RWPE1 (cell line): ENCODE results near the gene KHSRP.

Experiments used
- CTCF ChIA-PET: fragments of 350-600 bp; sonication (Branson Sonifier 250); formaldehyde crosslinking; extraction: SDS; loops from one replicate; lab custom pipeline; 2021; lab: Yijun Ruan, JAX
- POLR2A ChIA-PET: fragments of 400-600 bp; formaldehyde crosslinking; extraction: SDS; loops from one replicate; lab custom pipeline; 2020; ENCODE audit warnings: antibody characterized with exemption; ENCODE audit not compliant: low non-redundant PET; lab: Yijun Ruan, JAX
- DNase-seq: peaks from one replicate; pipeline ENCODE4 v3.0.0; 2012; ENCODE audit warnings: low spot score
- H3K27ac ChIP-seq: fragments of 450-650 bp; 2 replicates; pipeline ENCODE4 v1.5.1; 2017
- TF ChIP-seq, protein P1 (sequence below): fragments of 450-650 bp; conservative IDR thresholded peaks from 2 replicates; pipeline ENCODE4 v1.5.1; 2017; ENCODE audit warnings: low read depth, mild to moderate bottlenecking

The KHSRP gene

DNA sequence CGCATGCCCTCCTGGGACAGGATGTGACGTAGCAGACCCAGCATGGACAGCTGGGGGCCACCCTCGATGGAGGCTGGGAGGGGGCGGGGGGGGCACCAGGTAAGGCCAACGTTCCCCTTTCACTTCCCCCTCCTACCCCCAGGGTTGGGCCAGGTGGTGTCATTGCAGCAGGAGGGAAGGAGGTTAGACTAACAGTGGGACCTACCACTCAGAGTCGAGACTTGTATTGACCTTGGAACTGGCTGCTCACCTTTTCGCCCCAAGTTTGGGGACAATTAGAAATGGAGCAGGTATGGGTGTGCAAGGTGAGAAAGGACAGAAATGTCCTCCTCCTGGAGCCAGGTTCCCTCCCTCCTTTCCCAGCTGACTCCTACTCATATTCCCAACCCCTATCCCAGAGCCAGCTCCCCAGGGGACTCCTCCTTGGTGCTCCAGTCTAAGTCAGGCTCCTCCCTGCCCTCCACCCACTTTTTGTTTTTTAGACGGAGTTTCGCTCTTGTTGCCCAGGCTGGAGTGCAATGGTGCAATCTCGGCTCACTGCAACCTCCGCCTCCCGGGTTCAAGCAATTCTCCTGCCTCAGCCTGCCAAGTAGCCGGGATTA lies 17.6 kb upstream of the KHSRP start:
- POLR2A ChIA-PET: no interaction called here
- no peak for DNase-seq
- H3K27ac ChIP-seq: no peak overlapping the region
- TF ChIP-seq, protein P1, sequence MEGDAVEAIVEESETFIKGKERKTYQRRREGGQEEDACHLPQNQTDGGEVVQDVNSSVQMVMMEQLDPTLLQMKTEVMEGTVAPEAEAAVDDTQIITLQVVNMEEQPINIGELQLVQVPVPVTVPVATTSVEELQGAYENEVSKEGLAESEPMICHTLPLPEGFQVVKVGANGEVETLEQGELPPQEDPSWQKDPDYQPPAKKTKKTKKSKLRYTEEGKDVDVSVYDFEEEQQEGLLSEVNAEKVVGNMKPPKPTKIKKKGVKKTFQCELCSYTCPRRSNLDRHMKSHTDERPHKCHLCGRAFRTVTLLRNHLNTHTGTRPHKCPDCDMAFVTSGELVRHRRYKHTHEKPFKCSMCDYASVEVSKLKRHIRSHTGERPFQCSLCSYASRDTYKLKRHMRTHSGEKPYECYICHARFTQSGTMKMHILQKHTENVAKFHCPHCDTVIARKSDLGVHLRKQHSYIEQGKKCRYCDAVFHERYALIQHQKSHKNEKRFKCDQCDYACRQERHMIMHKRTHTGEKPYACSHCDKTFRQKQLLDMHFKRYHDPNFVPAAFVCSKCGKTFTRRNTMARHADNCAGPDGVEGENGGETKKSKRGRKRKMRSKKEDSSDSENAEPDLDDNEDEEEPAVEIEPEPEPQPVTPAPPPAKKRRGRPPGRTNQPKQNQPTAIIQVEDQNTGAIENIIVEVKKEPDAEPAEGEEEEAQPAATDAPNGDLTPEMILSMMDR: no peak
- CTCF ChIA-PET: no interaction called here

DNA sequence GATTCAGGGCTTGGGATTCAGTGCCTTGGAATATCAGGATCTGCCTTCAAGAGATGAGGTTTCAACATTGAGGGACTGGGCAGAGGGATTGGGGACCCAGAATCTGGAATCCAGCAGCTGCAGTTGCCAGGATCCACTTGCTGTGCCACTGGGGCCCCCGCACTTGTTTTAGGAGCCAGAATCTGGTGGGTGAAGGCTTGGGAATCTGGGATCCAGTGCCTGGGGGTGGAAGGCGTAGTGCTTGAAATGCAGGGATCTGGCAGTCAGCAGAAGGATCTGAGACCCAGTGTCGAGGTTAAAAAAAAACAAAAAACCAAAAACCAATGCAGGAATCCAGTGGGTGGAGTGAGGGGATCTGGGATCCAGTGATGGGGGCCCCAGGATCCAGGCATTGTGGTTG lies 16.3 kb upstream of the KHSRP start:
- H3K27ac ChIP-seq: no peak overlapping the region
- ChIA-PET CTCF (no interaction called here), POLR2A (no interaction called here)
- TF ChIP-seq, protein P1: no peak
- no peak for DNase-seq

DNA sequence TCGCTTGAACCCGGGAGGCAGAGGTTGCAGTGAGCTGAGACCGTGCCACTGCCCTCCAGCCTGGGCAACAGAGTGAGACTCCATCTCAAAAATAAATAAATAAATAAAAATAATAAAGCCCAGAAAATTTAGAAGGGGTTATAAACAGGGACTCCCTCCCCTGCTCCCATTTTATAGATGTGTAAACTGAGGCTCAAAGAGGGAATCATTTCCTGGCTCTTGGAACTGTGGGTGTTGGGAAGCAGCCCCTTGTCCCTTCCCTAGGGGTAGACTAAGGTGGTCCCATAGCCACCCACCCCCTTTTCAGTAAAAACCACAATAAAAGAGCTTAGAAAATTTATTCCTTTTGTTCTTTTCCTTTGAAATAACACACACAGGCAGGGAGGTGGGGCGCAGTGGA lies 15.1 kb upstream of the KHSRP start:
- ChIA-PET CTCF (no interaction called here), POLR2A (no interaction called here)
- TF ChIP-seq, protein P1: no peak
- no peak for DNase-seq
- H3K27ac ChIP-seq: no peak overlapping the region

DNA sequence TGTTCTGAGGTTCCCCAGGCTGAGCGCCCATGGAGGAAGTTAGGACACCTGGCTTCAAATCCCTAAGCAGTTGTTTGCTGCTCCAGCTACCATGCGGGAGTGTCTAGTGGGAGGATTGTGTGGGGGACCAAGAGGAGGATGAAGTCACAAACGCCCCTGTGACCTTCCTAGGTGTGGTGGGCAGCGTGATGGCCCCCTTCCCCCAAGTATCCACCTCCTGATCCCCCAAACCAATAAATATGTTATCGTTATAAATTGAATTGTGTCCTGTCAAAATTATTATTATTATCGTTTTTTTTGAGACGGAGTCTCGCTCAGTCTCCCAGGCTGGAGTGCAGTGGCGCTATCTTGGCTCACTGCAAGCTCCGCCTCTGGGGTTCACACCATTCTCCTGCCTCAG lies 9.1 kb upstream of the KHSRP start, which contains the start of gene SLC25A41:
Gene SLC25A41 (minus strand): TSS at position 101 of the 400 bp plus-strand sequence. CDS start 70 bp downstream, at position 31.
- DNase-seq: no peak
- ChIA-PET CTCF (no interaction called here), POLR2A (no interaction called here)
- no peak within 1 kb of the TSS for H3K27ac ChIP-seq
- TF ChIP-seq, protein P1: no peak

DNA sequence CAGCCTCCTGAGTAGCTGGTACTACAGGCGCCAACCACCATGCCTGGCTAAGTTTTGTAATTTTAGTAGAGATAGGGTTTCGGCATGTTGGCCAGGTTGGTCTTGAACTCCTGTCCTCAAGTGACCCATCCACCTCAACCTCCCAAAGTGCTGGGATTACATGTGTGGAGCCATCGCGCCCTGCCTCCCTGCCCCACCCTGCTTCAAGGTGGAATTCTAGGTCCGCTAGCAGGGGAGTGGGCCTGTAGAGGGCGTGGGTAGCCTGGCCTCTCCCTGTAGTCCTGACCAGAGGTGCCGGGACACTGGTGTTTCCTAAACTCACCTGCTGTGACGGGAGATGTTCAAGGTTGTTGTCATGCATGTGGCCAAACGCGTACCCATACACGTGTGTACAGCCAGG lies 8.6 kb upstream of the KHSRP start:
- H3K27ac ChIP-seq: no peak overlapping the region
- POLR2A ChIA-PET: no interaction called here
- no peak for DNase-seq
- CTCF ChIA-PET: no interaction called here
- TF ChIP-seq, protein P1: no peak

DNA sequence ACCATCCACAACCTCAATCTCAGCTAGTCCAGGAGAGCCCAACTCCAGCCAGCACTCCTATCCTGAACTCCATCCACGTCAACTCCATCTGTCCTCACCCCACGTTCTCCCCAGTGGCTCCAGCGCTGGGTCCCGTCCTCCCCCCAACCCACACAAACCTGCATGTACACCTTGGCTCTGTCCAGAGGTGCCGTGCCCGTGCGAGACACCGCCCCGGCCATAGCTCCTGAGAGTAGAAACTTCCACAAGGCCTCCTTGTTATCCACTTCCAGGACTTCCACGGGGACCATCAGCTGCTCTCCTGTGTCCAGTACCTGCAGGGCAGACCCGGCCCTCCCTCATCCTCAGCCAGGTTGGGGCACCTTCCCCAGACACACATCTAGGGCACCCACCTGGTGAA lies 7.3 kb upstream of the KHSRP start:
- no peak overlapping the region for H3K27ac ChIP-seq
- CTCF ChIA-PET: no interaction called here
- TF ChIP-seq, protein P1: no peak
- DNase-seq: no peak
- POLR2A ChIA-PET: no interaction called here
